Small intestine (tissue), 7 donors: ENCODE data around the gene ZNF337. TPM values are rescaled to one million over a fixed set of nuclear protein-coding genes. Genes with fewer than 3 reads are reported as not detected.
A peak's percentile ranks its signal among the peaks of the same experiment; 100 is the strongest.
"Not testable (repeated sequence)": the region's sequence is repeated elsewhere in the genome, so short reads cannot be mapped to it uniquely, and the experiment has no call there.

Experiments used
- DNase-seq, 2 donors: peaks; one replicate each; pipeline versions ENCODE4 v3.0.0 to v3.0.0-alpha.2; 2013
- FAIRE-seq: peaks from 2 replicates; lab custom pipeline; 2012; peaks lifted over from hg19 to GRCh38; lab: Jason Lieb, UNC
- H3K27ac ChIP-seq, 3 donors: one replicate each; pipeline ENCODE4 v1.5.1; 2013; ENCODE audit warnings: low read length in 2 of 3, mild to moderate bottlenecking in 2 of 3, control low read depth in 1 of 3, inconsistent platforms in 1 of 3, low read depth in 1 of 3, moderate library complexity in 1 of 3
- H3K27me3 ChIP-seq, 3 donors: one replicate each; pipeline ENCODE4 v1.6.1; 2013; ENCODE audit warnings: low read length in 3 of 3, inconsistent platforms in 1 of 3; ENCODE audit not compliant: control insufficient read depth in 3 of 3, insufficient read depth in 3 of 3
- H3K36me3 ChIP-seq, 3 donors: one replicate each; pipeline ENCODE4 v1.6.1; 2013; ENCODE audit warnings: low read length in 3 of 3, inconsistent platforms in 1 of 3, low read depth in 1 of 3, mild to moderate bottlenecking in 1 of 3, moderate library complexity in 1 of 3; ENCODE audit not compliant: control insufficient read depth in 3 of 3, insufficient read depth in 2 of 3
- H3K4me1 ChIP-seq, 3 donors: one replicate each; pipeline ENCODE4 v1.6.1; 2013; ENCODE audit warnings: low read length in 2 of 3, inconsistent platforms in 1 of 3, low read depth in 1 of 3, mild to moderate bottlenecking in 1 of 3, moderate library complexity in 1 of 3; ENCODE audit not compliant: control insufficient read depth in 3 of 3, insufficient read depth in 2 of 3
- H3K4me3 ChIP-seq, 3 donors: one replicate each; pipeline ENCODE4 v1.5.1; 2013; ENCODE audit warnings: low read length in 3 of 3, control low read depth in 1 of 3, inconsistent platforms in 1 of 3, low read depth in 1 of 3, mild to moderate bottlenecking in 1 of 3, moderate library complexity in 1 of 3
- H3K9me3 ChIP-seq, 2 donors: one replicate each; pipeline ENCODE4 v1.6.1; 2013; ENCODE audit warnings: low read depth in 1 of 2, low read length in 1 of 2; ENCODE audit not compliant: control insufficient read depth in 2 of 2, insufficient read depth in 1 of 2
- WGBS, 3 donors: extraction: QIAGEN DNeasy Blood & Tissue Kit; methylation state at CpG; one replicate each; pipeline ENCODE4 v1.1.7; 2013; 5-methylcytosine and 5-hydroxymethylcytosine counted together
- polyA plus RNA-seq, 4 donors: library from polyadenylated mRNA; stranded (reverse) in 3 of 4; unstranded in 1 of 4; fragments of 200-250 nt in 3 of 4; fragments of 120-200 nt in 1 of 4; gene quantifications; one replicate each; pipeline versions ENCODE4 v1.2.1 to v1.2.3, GENCODE V29; 2013
- donor health status: healthy with polysubstance abuse.
- donor health status: control.
- donor health status: control.
- donor health status: Bipolar disorder and iron deficiency.
- donor health status: healthy.

Gene ZNF337
- polyA plus RNA-seq, 4 donors, result 3.8 to 25.4 (median 6.6) TPM

DNA sequence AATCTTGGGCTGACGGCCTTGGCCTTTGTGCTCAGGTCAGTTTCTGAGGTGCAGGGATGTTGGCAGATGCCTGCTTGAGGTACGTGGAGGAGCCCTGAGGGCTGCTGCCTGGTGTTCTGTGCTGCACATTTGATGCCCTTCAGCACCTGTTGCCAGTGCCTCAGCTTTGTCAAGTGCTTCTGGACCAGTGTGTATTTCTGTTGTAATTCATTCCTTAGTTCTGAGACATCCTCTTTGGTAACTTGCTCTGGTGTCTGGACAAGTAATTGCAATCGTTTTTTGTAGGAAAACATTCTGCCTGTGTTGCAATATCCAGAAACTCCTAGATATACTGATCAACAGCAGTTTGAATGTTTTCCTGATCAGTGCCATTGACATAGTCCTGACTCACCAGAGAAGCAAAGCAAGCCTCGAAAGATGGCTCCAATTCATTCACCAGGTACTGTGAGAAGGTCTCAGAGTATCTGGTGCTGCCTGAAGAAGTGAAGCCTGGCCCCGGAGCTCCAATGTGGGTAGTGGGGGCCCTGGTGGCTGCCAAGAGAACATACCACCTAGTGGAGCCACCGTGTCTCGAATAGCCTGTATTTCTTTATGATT lies 26.7 kb downstream of the ZNF337 start:
- Histone ChIP-seq H3K9me3 (no peaks in the 10 kb centered on the region), H3K27ac (no peak overlapping the region), H3K4me3 (no peak overlapping the region), H3K36me3 (peaks cover 2 to 5% (median 4%) of the 10 kb centered on the region in 3 donors), H3K4me1 (no peaks in the 10 kb centered on the region), H3K27me3 (no peaks in the 10 kb centered on the region)
- FAIRE-seq (no peak), DNase-seq (no peak)
- WGBS, 3 donors, result 82 to 84% (median 82%) methylated on average over 7 of the region's 7 CpGs

DNA sequence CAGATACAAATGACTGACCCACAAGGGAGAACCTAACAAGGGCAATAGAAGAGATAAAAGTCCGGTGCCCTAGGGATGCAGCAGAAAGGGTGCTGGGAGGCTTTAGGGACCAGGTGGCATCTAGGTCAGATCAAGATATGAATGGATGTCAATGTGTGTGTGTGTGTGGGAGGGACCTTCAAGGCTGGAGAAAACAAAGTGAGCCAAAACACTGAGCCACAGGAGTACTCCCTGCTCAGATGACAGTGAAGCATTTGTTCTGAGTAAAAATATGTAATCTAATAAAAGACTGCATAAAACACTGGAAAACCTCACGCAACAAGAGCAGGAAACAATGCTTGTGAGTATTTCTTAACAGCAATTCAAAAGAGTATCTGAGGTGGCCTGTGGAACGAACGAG lies 28.2 kb downstream of the ZNF337 start:
- FAIRE-seq, result no peak
- Histone ChIP-seq H3K9me3 (no peaks in the 10 kb centered on the region), H3K4me1 (no peaks in the 10 kb centered on the region), H3K27ac (no peak overlapping the region), H3K36me3 (peaks cover 0 to 2% (median 0%) of the 10 kb centered on the region in 3 donors), H3K4me3 (no peak overlapping the region), H3K27me3 (no peaks in the 10 kb centered on the region)
- DNase-seq, result no peak
- WGBS, 3 donors, result 82 to 90% (median 85%) methylated on average over 4 of the region's 4 CpGs

DNA sequence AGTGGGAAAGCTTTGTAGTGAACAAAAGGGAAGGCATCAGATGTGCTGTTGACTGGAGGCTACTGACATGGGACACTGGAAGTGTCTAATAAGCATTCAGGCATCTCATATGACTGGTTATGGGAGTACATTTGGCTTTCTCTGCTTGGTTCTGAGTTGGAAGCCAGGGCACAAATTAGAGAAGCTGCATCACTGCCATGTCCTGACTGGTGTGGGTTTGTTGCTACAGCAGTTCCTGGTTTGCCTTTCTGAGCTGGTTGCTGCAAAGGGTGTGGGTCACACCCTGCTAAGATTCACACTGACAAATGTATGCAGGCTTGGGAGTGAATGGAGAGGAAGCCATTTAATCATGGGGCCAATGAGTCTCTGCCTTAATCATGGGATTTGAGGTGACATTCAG lies 36.7 kb downstream of the ZNF337 start:
- no peaks in the 10 kb centered on the region for H3K36me3 ChIP-seq
- no peak for DNase-seq
- H3K27me3 ChIP-seq, result no peaks in the 10 kb centered on the region
- no peaks in the 10 kb centered on the region for H3K9me3 ChIP-seq
- H3K27ac ChIP-seq, result no peak overlapping the region
- FAIRE-seq, result no peak
- no peaks in the 10 kb centered on the region for H3K4me1 ChIP-seq
- no peak overlapping the region for H3K4me3 ChIP-seq

DNA sequence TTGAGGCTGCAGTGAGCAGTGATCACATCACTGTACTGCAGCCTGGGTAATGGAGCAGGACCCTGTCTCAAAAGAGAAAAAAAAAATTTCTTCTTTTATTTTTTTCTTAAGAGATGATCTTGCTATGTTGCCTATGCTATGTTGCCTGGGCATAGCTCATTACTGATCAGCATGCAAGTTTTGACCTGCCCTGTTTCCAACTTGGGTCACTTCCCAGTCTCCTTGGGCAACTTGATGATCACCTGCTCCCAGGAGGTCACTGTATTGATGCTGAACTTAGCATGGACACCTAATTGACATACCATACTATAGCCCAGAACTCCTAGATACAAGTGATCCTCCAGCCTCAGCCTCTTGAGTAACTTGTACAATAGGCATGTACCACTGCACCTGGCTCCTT lies 42.2 kb downstream of the ZNF337 start:
- Histone ChIP-seq H3K36me3 (peaks cover 0 to 2% (median 0%) of the 10 kb centered on the region in 3 donors), H3K27ac (no peak overlapping the region), H3K4me1 (no peaks in the 10 kb centered on the region), H3K4me3 (no peak overlapping the region), H3K27me3 (no peaks in the 10 kb centered on the region), H3K9me3 (no peaks in the 10 kb centered on the region)
- DNase-seq (no peak), FAIRE-seq (no peak)

DNA sequence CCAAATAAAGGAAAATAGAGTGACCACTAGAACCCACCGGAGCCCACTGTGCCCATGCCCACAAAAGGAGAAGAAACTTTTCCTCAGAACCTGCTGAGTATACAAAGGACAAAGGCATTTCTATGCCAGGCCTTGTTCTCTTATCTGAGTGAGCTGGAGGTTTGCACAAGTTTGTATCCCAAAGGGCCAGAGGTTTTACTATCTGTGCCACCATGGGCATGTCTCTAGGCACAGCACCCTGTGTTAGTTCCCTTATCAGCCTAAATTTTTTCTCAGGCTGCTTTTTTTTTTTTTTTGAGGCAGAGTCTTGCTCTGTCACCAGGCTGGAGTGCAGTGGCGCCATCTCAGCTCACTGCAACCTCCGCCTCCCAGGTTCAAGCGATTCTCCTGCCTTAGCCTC lies 43.8 kb downstream of the ZNF337 start:
- not testable (repeated sequence) for H3K27ac ChIP-seq, FAIRE-seq, DNase-seq, H3K9me3 ChIP-seq, H3K27me3 ChIP-seq, H3K4me3 ChIP-seq, H3K36me3 ChIP-seq, H3K4me1 ChIP-seq
- WGBS, 3 donors, result 91 to 99% (median 98%) methylated on average over 4 of the region's 4 CpGs

DNA sequence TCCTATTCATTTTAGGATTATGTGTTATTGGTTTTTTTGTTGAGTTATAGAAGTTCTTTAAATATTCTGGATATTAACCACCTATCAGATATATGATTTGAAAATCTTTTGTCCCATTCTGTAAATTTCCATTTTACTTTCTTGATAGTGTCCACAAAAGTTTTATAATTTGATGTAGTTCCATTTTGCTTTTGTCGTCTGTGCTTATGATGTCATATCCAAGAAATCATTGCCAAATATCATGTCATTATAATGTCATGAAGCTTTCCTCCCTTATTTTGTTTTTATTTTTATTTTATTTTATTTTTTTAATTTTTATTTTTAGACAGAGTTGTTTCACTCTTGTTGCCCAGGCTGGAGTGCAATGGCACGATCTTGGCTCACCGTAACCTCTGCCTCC lies 51.8 kb downstream of the ZNF337 start:
- peak; percentile 65 for FAIRE-seq
- WGBS, 3 donors, result 81 to 98% (median 96%) methylated on average over 3 of the region's 3 CpGs

DNA sequence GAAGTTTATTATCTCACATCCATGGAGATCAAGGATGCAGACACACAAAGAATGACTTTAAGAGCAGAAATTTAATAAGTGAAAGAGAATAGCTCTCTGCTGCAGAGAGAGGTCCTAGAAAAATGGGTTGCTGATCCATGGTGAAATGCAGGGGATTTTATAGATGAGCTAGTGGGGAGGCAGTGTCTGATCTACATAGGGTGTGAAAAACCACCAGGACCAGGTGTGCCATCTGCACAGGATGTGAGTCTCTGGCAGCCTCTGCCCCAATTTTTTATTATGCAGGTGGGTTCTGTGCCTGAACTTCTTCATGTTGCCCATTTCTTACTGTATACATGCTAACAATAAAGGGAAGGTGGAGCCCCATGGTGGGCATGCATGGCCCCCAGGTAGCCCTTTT lies 52.9 kb downstream of the ZNF337 start:
- H3K4me3 ChIP-seq, result no peak overlapping the region
- no peaks in the 10 kb centered on the region for H3K36me3 ChIP-seq
- no peak overlapping the region for H3K27ac ChIP-seq
- no peaks in the 10 kb centered on the region for H3K27me3 ChIP-seq
- H3K9me3 ChIP-seq, result no peaks in the 10 kb centered on the region
- no peak for DNase-seq
- FAIRE-seq, result no peak
- H3K4me1 ChIP-seq, result no peaks in the 10 kb centered on the region

More for the DNA sequence above, 51.8 kb downstream of the ZNF337 start:
- Histone ChIP-seq H3K27me3 (no peaks in the 10 kb centered on the region), H3K27ac (no peak overlapping the region), H3K9me3 (no peaks in the 10 kb centered on the region), H3K4me3 (no peak overlapping the region), H3K36me3 (no peaks in the 10 kb centered on the region), H3K4me1 (no peaks in the 10 kb centered on the region)
- no peak for DNase-seq

DNA sequence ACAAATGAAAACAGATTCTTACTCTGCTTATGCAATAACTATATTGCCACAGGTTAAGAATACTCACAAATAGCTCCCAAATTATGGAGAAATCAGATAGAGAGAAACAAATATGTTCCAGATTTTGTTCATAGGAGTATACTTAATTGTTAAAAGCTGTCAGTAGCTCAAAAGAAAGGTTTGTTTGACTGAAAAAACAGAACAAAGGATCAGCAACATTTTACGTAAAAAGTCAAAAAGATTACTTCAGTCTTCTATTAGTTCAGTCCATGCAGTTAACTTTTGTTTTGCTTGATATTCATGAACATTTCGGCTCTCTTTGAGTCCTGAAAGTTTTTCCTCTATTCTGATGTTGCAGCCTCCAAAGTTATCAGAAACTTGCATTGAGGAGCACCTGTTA lies 59.4 kb downstream of the ZNF337 start:
- Histone ChIP-seq H3K27me3 (no peaks in the 10 kb centered on the region), H3K4me3 (no peak overlapping the region), H3K36me3 (peaks cover 0 to 2% (median 0%) of the 10 kb centered on the region in 3 donors), H3K27ac (no peak overlapping the region), H3K4me1 (no peaks in the 10 kb centered on the region), H3K9me3 (no peaks in the 10 kb centered on the region)
- DNase-seq (no peak), FAIRE-seq (no peak)
- WGBS, 3 donors, result 94 to 97% (median 96%) methylated on average over 2 of the region's 2 CpGs
